Measurements from ENCODE around the gene LRRC75B. TPM values are rescaled to one million over a fixed set of nuclear protein-coding genes. Genes with fewer than 3 reads are reported as not detected.

LRRC75B gene
- total and polyA plus RNA-seq, 2 of the 13 experiments (the other 11 are each of a cell fraction or from before 2014, with no cell fraction given): 11.8 to 34.8 TPM

GRCh38 chr22:24554313-24555164 lies 38.3 kb downstream of the LRRC75B start, which contains the start of gene GUCD1 (continued):
- TF ChIP-seq IRF1 (CRISPR knock-in tag; IDR thresholded peaks at IDR 0.05; ENCODE audit: low read depth): 0 out of 2 replicates have a peak, but pooled peaks have one; percentile 3
- peak; percentile 16; the same call in 1 of the 2 replicates for TF ChIP-seq FOXP4 (CRISPR knock-in tag; IDR thresholded peaks at IDR 0.05)
- TF ChIP-seq ZNF136 (CRISPR knock-in tag; IDR thresholded peaks at IDR 0.05; ENCODE audit: low read depth): no peak
- TF ChIP-seq, protein P1, sequence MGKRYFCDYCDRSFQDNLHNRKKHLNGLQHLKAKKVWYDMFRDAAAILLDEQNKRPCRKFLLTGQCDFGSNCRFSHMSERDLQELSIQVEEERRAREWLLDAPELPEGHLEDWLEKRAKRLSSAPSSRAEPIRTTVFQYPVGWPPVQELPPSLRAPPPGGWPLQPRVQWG (CRISPR knock-in tag; IDR thresholded peaks at IDR 0.05; ENCODE audit: borderline replicate concordance, low read depth): no peak
- no peak for TF ChIP-seq ZNF367 (CRISPR knock-in tag; IDR thresholded peaks at IDR 0.05; ENCODE audit: borderline replicate concordance)
- 0 out of 2 replicates have a peak, but pooled peaks have one; percentile 39 for TF ChIP-seq ERF (CRISPR knock-in tag; IDR thresholded peaks at IDR 0.05)
- TF ChIP-seq ZNF496 (CRISPR knock-in tag; IDR thresholded peaks at IDR 0.05; ENCODE audit: insufficient replicate concordance): no peak
- TF ChIP-seq TGIF2 (CRISPR knock-in tag; IDR thresholded peaks at IDR 0.05): 0 out of 2 replicates have a peak, but pooled peaks have one; percentile 22
- peak; percentile 44 for TF ChIP-seq RARA (CRISPR knock-in tag; IDR thresholded peaks at IDR 0.05)
- no peak for TF ChIP-seq ZNF510 (CRISPR knock-in tag; IDR thresholded peaks at IDR 0.05; ENCODE audit: low read depth)
- TF ChIP-seq POGZ (CRISPR knock-in tag; IDR thresholded peaks at IDR 0.05): peak; percentile 64
- no peak for TF ChIP-seq ATF1 (CRISPR knock-in tag; IDR thresholded peaks at IDR 0.05)
- TF ChIP-seq, protein P2, sequence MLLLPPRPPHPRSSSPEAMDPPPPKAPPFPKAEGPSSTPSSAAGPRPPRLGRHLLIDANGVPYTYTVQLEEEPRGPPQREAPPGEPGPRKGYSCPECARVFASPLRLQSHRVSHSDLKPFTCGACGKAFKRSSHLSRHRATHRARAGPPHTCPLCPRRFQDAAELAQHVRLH (CRISPR knock-in tag; IDR thresholded peaks at IDR 0.05; ENCODE audit: borderline replicate concordance, low read depth): no peak
- TF ChIP-seq NR2F6 (IDR thresholded peaks at IDR 0.05): no peak
- TF ChIP-seq NR2F6 (CRISPR knock-in tag; IDR thresholded peaks at IDR 0.05): peak; percentile 29; the same call in 1 of the 2 replicates
- TF ChIP-seq ZNF674 (CRISPR knock-in tag; IDR thresholded peaks at IDR 0.05; ENCODE audit: low read depth): no peak
- peak; percentile 58; the same call in 1 of the 2 replicates for TF ChIP-seq MXD1 (CRISPR knock-in tag; IDR thresholded peaks at IDR 0.05)
- TF ChIP-seq MZF1 (CRISPR knock-in tag; IDR thresholded peaks at IDR 0.05; ENCODE audit: borderline replicate concordance): no peak
- no peak; the same call in 1 of the 2 replicates for TF ChIP-seq ZNF430 (CRISPR knock-in tag; IDR thresholded peaks at IDR 0.05)
- no peak for TF ChIP-seq EP300 (IDR thresholded peaks at IDR 0.05; ENCODE audit: low read depth in 2 of 2, low read length in 2 of 2)
- TF ChIP-seq EP300 (CRISPR knock-in tag; IDR thresholded peaks at IDR 0.05; ENCODE audit: borderline replicate concordance): no peak
- 0 out of 2 replicates have a peak, but pooled peaks have one; percentile 4 for TF ChIP-seq ZNF441 (CRISPR knock-in tag; IDR thresholded peaks at IDR 0.05; ENCODE audit: borderline replicate concordance)
- no peak for TF ChIP-seq ZFP36L1 (CRISPR knock-in tag; IDR thresholded peaks at IDR 0.05)
- TF ChIP-seq LBX2 (CRISPR knock-in tag; IDR thresholded peaks at IDR 0.05; ENCODE audit: borderline replicate concordance): no peak
- peak; percentile 7; the same call in 1 of the 2 replicates for TF ChIP-seq ZFP82 (CRISPR knock-in tag; IDR thresholded peaks at IDR 0.05; ENCODE audit: borderline replicate concordance)

Measured in HepG2 (cell line).